ENCODE results near the gene MCF2L2.

The MCF2L2 gene

GRCh38 chr3:183318877-183319276, 109.5 kb downstream of the MCF2L2 start:
- DNase-seq = no peak

- DNase-seq = no peak
These were observed 110.2 kb downstream of the MCF2L2 start for GRCh38 chr3:183317886-183318865.

- no peak for DNase-seq
These were observed 111.1 kb downstream of the MCF2L2 start for GRCh38 chr3:183317271-183317670.

- no peak for DNase-seq
These were observed 112.7 kb downstream of the MCF2L2 start for GRCh38 chr3:183315739-183316138.

- DNase-seq = no peak
These were observed 114.7 kb downstream of the MCF2L2 start for GRCh38 chr3:183313764-183314163.

GRCh38 chr3:183313351-183313750, 115.1 kb downstream of the MCF2L2 start:
- DNase-seq = no peak

- DNase-seq = no peak
These were observed 116.0 kb downstream of the MCF2L2 start for GRCh38 chr3:183312433-183312832.

GRCh38 chr3:183310936-183311335, 117.5 kb downstream of the MCF2L2 start:
- DNase-seq = no peak

- no peak for DNase-seq
These were observed 119.1 kb downstream of the MCF2L2 start for GRCh38 chr3:183309276-183309675.

- DNase-seq = no peak
These were observed 119.7 kb downstream of the MCF2L2 start for GRCh38 chr3:183308751-183309150.

GRCh38 chr3:183307749-183308148, 120.7 kb downstream of the MCF2L2 start:
- no peak for DNase-seq

GRCh38 chr3:183306798-183307671, 121.4 kb downstream of the MCF2L2 start:
- DNase-seq = no peak

GRCh38 chr3:183303690-183304089, 124.7 kb downstream of the MCF2L2 start:
- no peak for DNase-seq

GRCh38 chr3:183301937-183302580, 126.4 kb downstream of the MCF2L2 start:
- no peak for DNase-seq

- DNase-seq = no peak
These were observed 127.3 kb downstream of the MCF2L2 start for GRCh38 chr3:183300996-183301562.

- no peak for DNase-seq
These were observed 128.4 kb downstream of the MCF2L2 start for GRCh38 chr3:183299976-183300375.

GRCh38 chr3:183298701-183299153, 129.7 kb downstream of the MCF2L2 start:
- peak; percentile 80 for DNase-seq

GRCh38 chr3:183296944-183297343, 131.5 kb downstream of the MCF2L2 start:
- DNase-seq = no peak

GRCh38 chr3:183295211-183295610, 133.2 kb downstream of the MCF2L2 start:
- no peak for DNase-seq

- DNase-seq = no peak
These were observed 134.5 kb downstream of the MCF2L2 start for GRCh38 chr3:183293966-183294365.

- DNase-seq = no peak
These were observed 136.9 kb downstream of the MCF2L2 start for GRCh38 chr3:183291497-183292031.

GRCh38 chr3:183290216-183290615, 138.2 kb downstream of the MCF2L2 start:
- no peak for DNase-seq
